ENCODE results near the gene CCDC141. TPM values are rescaled to one million over a fixed set of nuclear protein-coding genes. Genes with fewer than 3 reads are reported as not detected.
A peak's percentile ranks its signal among the peaks of the same experiment; 100 is the strongest.
"Not testable (repeated sequence)": the region's sequence is repeated elsewhere in the genome, so short reads cannot be mapped to it uniquely, and the experiment has no call there.

The CCDC141 gene
- polyA plus RNA-seq, 2 of the 4 experiments (the other 2 are of a cell fraction) = not detected

DNA sequence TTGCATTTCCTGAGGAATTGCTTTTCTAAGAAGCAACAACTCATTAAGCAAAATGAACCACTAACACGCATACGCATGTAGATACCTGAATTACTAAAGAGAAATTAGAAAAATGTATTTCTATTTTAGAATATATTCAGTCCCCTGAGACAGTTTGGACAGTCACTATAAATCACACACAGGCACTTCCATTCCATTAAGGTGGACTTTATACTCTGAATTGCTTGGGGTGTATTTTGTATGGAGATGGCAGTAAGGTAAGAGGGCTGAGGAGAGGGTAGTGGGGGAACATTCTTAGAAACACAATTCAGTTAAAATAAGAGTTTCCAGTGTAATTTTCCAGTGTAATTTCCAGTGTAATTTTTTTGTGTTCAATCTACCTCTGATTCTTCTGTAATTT, 1.8 kb downstream of the CCDC141 start:
- Histone ChIP-seq H3K4me3 (no peak overlapping the region), H3K4me1 (no peaks in the 10 kb centered on the region), H3K4me2 (no peak overlapping the region), H3K9me3 (no peaks in the 10 kb centered on the region), H3K27ac (no peak overlapping the region)
- no peak for ATAC-seq
- WGBS (ENCODE audit: missing lambda C conversion rate) = 92% methylated on average over 2 of the region's 2 CpGs
- TF ChIP-seq RFX5 (IDR thresholded peaks at IDR 0.05) (no peak), USF2 (IDR thresholded peaks at IDR 0.05) (no peak), CEBPB (IDR thresholded peaks at IDR 0.05) (no peak), ZFP36 (IDR thresholded peaks at IDR 0.05; ENCODE audit: borderline replicate concordance, partially characterized antibody) (no peak), EP300 (IDR thresholded peaks at IDR 0.05) (no peak)
- no peak for FAIRE-seq
- no peak for DNase-seq (ENCODE audit: low read depth in 1 of 2, low spot score in 1 of 2)
- POLR2A ChIA-PET = no interaction called here
- CTCF ChIA-PET = no interaction called here

GRCh38 chr2:179045602-179046001, 4.3 kb downstream of the CCDC141 start:
- CTCF ChIA-PET; H3K4me1 ChIP-seq; H3K27ac ChIP-seq; FAIRE-seq; H3K4me2 ChIP-seq; ATAC-seq; H3K4me3 ChIP-seq; DNase-seq (ENCODE audit: low read depth in 1 of 2, low spot score in 1 of 2); POLR2A ChIA-PET; H3K9me3 ChIP-seq: not testable (repeated sequence)
- 0% methylated on average over 1 of the region's 1 CpG for WGBS (ENCODE audit: missing lambda C conversion rate)

- no peak for ATAC-seq
- H3K9me3 ChIP-seq = no peaks in the 10 kb centered on the region
- WGBS (ENCODE audit: missing lambda C conversion rate) = 11% methylated on average over 3 of the region's 3 CpGs
- CTCF ChIA-PET = interaction anchor here (0.5 kb wide), 1 partner anchor 373 kb away, joined by 3 read pairs; no protein-coding TSS in a partner anchor
- DNase-seq (ENCODE audit: low read depth in 1 of 2, low spot score in 1 of 2) = no peak
- H3K4me2 ChIP-seq = peak overlapping the region; percentile 19; the same call in 1 of the 3 replicates
- POLR2A ChIA-PET = interaction anchor here (0.6 kb wide), 1 partner anchor 135 kb away, joined by 3 read pairs; no protein-coding TSS in a partner anchor
- no peak overlapping the region for H3K4me3 ChIP-seq
- no peak overlapping the region for H3K27ac ChIP-seq
- FAIRE-seq = no peak
- H3K4me1 ChIP-seq = no peaks in the 10 kb centered on the region
- no peak for TF ChIP-seq ZC3H11A (IDR thresholded peaks at IDR 0.05)
- no peak for TF ChIP-seq ZNF302 (CRISPR knock-in tag; IDR thresholded peaks at IDR 0.05)
- TF ChIP-seq NFE2L2 (conservative IDR thresholded peaks at IDR 0.05; ENCODE audit: low read length) = no peak
- TF ChIP-seq EHF (CRISPR knock-in tag; IDR thresholded peaks at IDR 0.05) = no peak
- TF ChIP-seq MAFK (IDR thresholded peaks at IDR 0.05; ENCODE audit: partially characterized antibody) = no peak
- TF ChIP-seq E2F6 (IDR thresholded peaks at IDR 0.05; ENCODE audit: borderline replicate concordance, low read depth) = no peak
- TF ChIP-seq CHD4 (IDR thresholded peaks at IDR 0.05; ENCODE audit: borderline replicate concordance) = no peak
Observed at GRCh38 chr2:179044500-179044899, 5.4 kb downstream of the CCDC141 start.

DNA sequence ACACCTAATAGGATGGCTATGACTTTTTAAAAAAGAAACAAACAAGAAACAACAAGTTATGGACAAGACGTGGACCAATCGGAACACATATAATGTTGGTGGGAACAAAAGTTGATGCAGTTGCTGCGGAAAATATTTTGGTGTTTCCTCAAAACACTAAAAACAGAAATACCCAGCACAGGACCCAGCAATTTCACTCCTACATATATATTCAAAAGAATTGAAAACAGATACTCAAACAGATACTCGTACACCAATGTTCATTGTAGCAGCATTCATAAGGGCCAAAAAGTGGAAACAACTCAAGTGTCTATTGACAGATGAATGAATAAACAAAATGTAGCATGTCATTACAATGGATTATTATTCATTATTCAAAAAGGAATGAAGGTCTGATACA, 12.1 kb downstream of the CCDC141 start:
- Histone ChIP-seq H3K9me3 (no peaks in the 10 kb centered on the region), H3K4me3 (no peak overlapping the region), H3K4me1 (no peaks in the 10 kb centered on the region), H3K27ac (no peak overlapping the region), H3K4me2 (no peak overlapping the region)
- WGBS (ENCODE audit: missing lambda C conversion rate) = 67% methylated on average over 4 of the region's 4 CpGs
- no peak for ATAC-seq
- no peak for DNase-seq (ENCODE audit: low read depth in 1 of 2, low spot score in 1 of 2)
- CTCF ChIA-PET = no interaction called here
- POLR2A ChIA-PET = no interaction called here
- TF ChIP-seq FOSL2 (IDR thresholded peaks at IDR 0.05) (no peak), FOSL2 (CRISPR knock-in tag; IDR thresholded peaks at IDR 0.05) (no peak), EHMT2 (IDR thresholded peaks at IDR 0.05; ENCODE audit: low read depth) (no peak)
- no peak for FAIRE-seq

GRCh38 chr2:179036353-179036905, 13.5 kb downstream of the CCDC141 start:
- ChIA-PET POLR2A (no interaction called here), CTCF (no interaction called here)
- no peak for TF ChIP-seq SREBF2 (IDR thresholded peaks at IDR 0.05)
- no peak for TF ChIP-seq MAZ (IDR thresholded peaks at IDR 0.05; ENCODE audit: borderline replicate concordance, low read depth, low read length)
- TF ChIP-seq CBX2 (IDR thresholded peaks at IDR 0.05; ENCODE audit: borderline replicate concordance, low read depth) = no peak
- TF ChIP-seq RFX5 (IDR thresholded peaks at IDR 0.05) = no peak
- TF ChIP-seq, protein P1, sequence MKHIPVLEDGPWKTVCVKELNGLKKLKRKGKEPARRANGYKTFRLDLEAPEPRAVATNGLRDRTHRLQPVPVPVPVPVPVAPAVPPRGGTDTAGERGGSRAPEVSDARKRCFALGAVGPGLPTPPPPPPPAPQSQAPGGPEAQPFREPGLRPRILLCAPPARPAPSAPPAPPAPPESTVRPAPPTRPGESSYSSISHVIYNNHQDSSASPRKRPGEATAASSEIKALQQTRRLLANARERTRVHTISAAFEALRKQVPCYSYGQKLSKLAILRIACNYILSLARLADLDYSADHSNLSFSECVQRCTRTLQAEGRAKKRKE (CRISPR knock-in tag; IDR thresholded peaks at IDR 0.05; ENCODE audit: low read depth) = no peak
- TF ChIP-seq EHF (CRISPR knock-in tag; IDR thresholded peaks at IDR 0.05) = no peak
- no peak for TF ChIP-seq ZC3H11A (IDR thresholded peaks at IDR 0.05)
- TF ChIP-seq KDM5A (IDR thresholded peaks at IDR 0.05) = no peak
- FAIRE-seq = no peak
- H3K4me3 ChIP-seq = no peak overlapping the region
- ATAC-seq = no peak
- no peaks in the 10 kb centered on the region for H3K9me3 ChIP-seq
- 40% methylated on average over 4 of the region's 4 CpGs for WGBS (ENCODE audit: missing lambda C conversion rate)
- no peaks in the 10 kb centered on the region for H3K4me1 ChIP-seq
- no peak for DNase-seq (ENCODE audit: low read depth in 1 of 2, low spot score in 1 of 2)
- H3K4me2 ChIP-seq = no peak overlapping the region
- no peak overlapping the region for H3K27ac ChIP-seq

Data from A549 (cell line).